Loucy (cell line): Measurements from ENCODE around the gene DKKL1.

Source experiments
- H2AFZ ChIP-seq: fragments of 200-600 bp; sonication (generic); 2 replicates; pipeline ENCODE4 v1.6.0; 2016; ENCODE audit warnings: antibody characterized with exemption, mild to moderate bottlenecking, low read length, moderate library complexity
- H3F3A ChIP-seq: fragments of 200-600 bp; 2 replicates; pipeline ENCODE4 v1.6.0; 2016; ENCODE audit warnings: antibody characterized with exemption, low read depth, mild to moderate bottlenecking
- H3K27me3 ChIP-seq: fragments of 200-600 bp; sonication (generic); 2 replicates; pipeline ENCODE4 v1.6.1; 2014; ENCODE audit warnings: low read length, mild to moderate bottlenecking; ENCODE audit not compliant: insufficient read depth, poor library complexity, severe bottlenecking
- H3K36me3 ChIP-seq: fragments of 200-600 bp; sonication (generic); 2 replicates; pipeline ENCODE4 v1.6.1; 2016; ENCODE audit warnings: low read length; ENCODE audit not compliant: insufficient read depth
- H3K4me1 ChIP-seq: fragments of 200-600 bp; sonication (generic); 2 replicates; pipeline ENCODE4 v1.5.1; 2014; ENCODE audit warnings: low read length, mild to moderate bottlenecking; ENCODE audit not compliant: insufficient read depth, poor library complexity, severe bottlenecking
- H3K4me2 ChIP-seq: fragments of 200-600 bp; sonication (generic); 2 replicates; pipeline ENCODE4 v1.6.0; 2014; ENCODE audit warnings: antibody characterized with exemption, low read length, low read depth, mild to moderate bottlenecking; ENCODE audit not compliant: poor library complexity, severe bottlenecking
- H3K4me3 ChIP-seq: fragments of 200-600 bp; sonication (generic); 2 replicates; pipeline ENCODE4 v1.5.1; 2014; ENCODE audit warnings: low read length, mild to moderate bottlenecking, mixed read lengths; ENCODE audit not compliant: poor library complexity, severe bottlenecking
- H3K79me2 ChIP-seq: fragments of 200-600 bp; sonication (generic); 2 replicates; pipeline ENCODE4 v1.6.1; 2014; ENCODE audit warnings: low read length; ENCODE audit not compliant: insufficient read depth
- H3K9ac ChIP-seq: fragments of 200-600 bp; sonication (generic); 2 replicates; pipeline ENCODE4 v1.6.0; 2014; ENCODE audit warnings: mild to moderate bottlenecking, low read depth, low read length, moderate library complexity; ENCODE audit not compliant: poor library complexity, severe bottlenecking
- H3K9me2 ChIP-seq: fragments of 200-600 bp; sonication (generic); replicated peaks from 2 replicates; pipeline ENCODE4 v1.6.1; 2016; ENCODE audit warnings: low read depth, low read length, mixed read lengths
- H3K9me3 ChIP-seq: fragments of 200-600 bp; sonication (generic); 2 replicates; pipeline ENCODE4 v1.6.1; 2014; ENCODE audit warnings: mild to moderate bottlenecking, antibody characterized with exemption, low read length, low read depth; ENCODE audit not compliant: insufficient read depth
- H4K20me1 ChIP-seq: fragments of 200-600 bp; sonication (generic); 2 replicates; pipeline ENCODE4 v1.6.0; 2014; ENCODE audit warnings: antibody characterized with exemption, low read length, mild to moderate bottlenecking; ENCODE audit not compliant: insufficient read depth, poor library complexity, severe bottlenecking
- CTCF ChIP-seq: fragments of 200-600 bp; sonication (generic); conservative IDR thresholded peaks from 2 replicates; pipeline ENCODE4 v1.5.1; 2014; ENCODE audit warnings: mild to moderate bottlenecking, antibody characterized with exemption, low read length
- EZH2phosphoT487 ChIP-seq: fragments of 200-600 bp; IDR thresholded peaks from 2 replicates; pipeline ENCODE4 v1.6.1; 2018; ENCODE audit warnings: antibody characterized with exemption, mild to moderate bottlenecking, moderate library complexity, borderline replicate concordance

Gene DKKL1

GRCh38 chr19:49363268-49364082 lies at the start of gene DKKL1:
DKKL1 (plus strand) TSS chr19:49363877; CDS start chr19:49363999, 122 bp downstream.
- Histone ChIP-seq H2AFZ (no peak within 1 kb of the TSS), H3K9me2 (no peaks in the 10 kb centered on the region), H4K20me1 (no peaks in the 10 kb centered on the region), H3K27me3 (no peaks in the 10 kb centered on the region), H3K9me3 (no peaks in the 10 kb centered on the region), H3K9ac (no peak within 1 kb of the TSS), H3K4me3 (no peak within 1 kb of the TSS), H3K79me2 (no peaks in the 10 kb centered on the region), H3F3A (no peaks in the 10 kb centered on the region), H3K36me3 (no peaks in the 10 kb centered on the region), H3K4me2 (no peak within 1 kb of the TSS), H3K4me1 (no peaks in the 10 kb centered on the region)
- TF ChIP-seq EZH2phosphoT487 (no peak), CTCF (no peak)

- Histone ChIP-seq H4K20me1 (no peaks in the 10 kb centered on the region), H3K36me3 (no peaks in the 10 kb centered on the region), H3K27me3 (no peaks in the 10 kb centered on the region), H3K9me3 (peaks cover 3% of the 10 kb centered on the region; the same call in 1 of the 2 replicates), H3K4me3 (no peak overlapping the region), H3K9ac (no peak overlapping the region), H3K4me2 (no peak overlapping the region), H3F3A (no peaks in the 10 kb centered on the region), H2AFZ (no peak overlapping the region), H3K4me1 (no peaks in the 10 kb centered on the region), H3K79me2 (no peaks in the 10 kb centered on the region), H3K9me2 (no peaks in the 10 kb centered on the region)
- TF ChIP-seq CTCF (no peak), EZH2phosphoT487 (no peak)
Measured at GRCh38 chr19:49315111-49315510, 48.6 kb upstream of the DKKL1 start.

GRCh38 chr19:49316284-49316683 lies 47.4 kb upstream of the DKKL1 start:
- TF ChIP-seq CTCF: no peak
- no peak for TF ChIP-seq EZH2phosphoT487
- H3K79me2 ChIP-seq: no peaks in the 10 kb centered on the region
- H3K27me3 ChIP-seq: no peaks in the 10 kb centered on the region
- no peaks in the 10 kb centered on the region for H3F3A ChIP-seq
- H3K4me3 ChIP-seq: no peak overlapping the region
- no peak overlapping the region for H2AFZ ChIP-seq
- no peak overlapping the region for H3K4me2 ChIP-seq
- H3K9me3 ChIP-seq: peaks cover 3% of the 10 kb centered on the region; the same call in 1 of the 2 replicates
- no peaks in the 10 kb centered on the region for H3K36me3 ChIP-seq
- H3K9me2 ChIP-seq: no peaks in the 10 kb centered on the region
- H3K9ac ChIP-seq: no peak overlapping the region
- no peaks in the 10 kb centered on the region for H3K4me1 ChIP-seq
- no peaks in the 10 kb centered on the region for H4K20me1 ChIP-seq
